H1 (cell line): ENCODE data around the gene CNNM3. TPM values are rescaled to one million over a fixed set of nuclear protein-coding genes. Genes with fewer than 3 reads are reported as not detected.

Experiments
- CTCF ChIA-PET: fragments of 300-600 bp; sonication (Branson Sonifier 250); formaldehyde crosslinking; loops from one replicate; lab custom pipeline; 2021; ENCODE audit not compliant: partially characterized antibody; lab: Charles Lee
- POLR2A ChIA-PET: fragments of 300-600 bp; sonication (Branson Sonifier 250); formaldehyde crosslinking; loops from one replicate; lab custom pipeline; 2021; ENCODE audit warnings: inconsistent platforms; ENCODE audit not compliant: partially characterized antibody; lab: Charles Lee
- DNase-seq, 2 experiments: peaks; one replicate each; pipeline versions ENCODE4 v3.0.0 to v3.0.0-alpha.2; 2010 to 2022; ENCODE audit warnings: low spot score in 2 of 2, low read depth in 1 of 2, mixed read lengths in 1 of 2
- FAIRE-seq: peaks from 2 replicates; lab custom pipeline; 2011; peaks lifted over from hg19 to GRCh38; lab: Jason Lieb, UNC
- H2AFZ ChIP-seq: 2 replicates; pipeline ENCODE4 v1.8.1; 2012; ENCODE audit warnings: low read length, inconsistent platforms
- H2AK5ac ChIP-seq: 2 replicates; pipeline ENCODE4 v1.6.1; 2013; ENCODE audit warnings: low read depth, low read length
- H2BK120ac ChIP-seq: replicated peaks from 2 replicates; pipeline ENCODE3; 2013; ENCODE audit warnings: low read depth, low read length, inconsistent platforms
- H2BK12ac ChIP-seq: 2 replicates; pipeline ENCODE4 v1.6.1; 2013; ENCODE audit warnings: low read depth, low read length
- H2BK15ac ChIP-seq: 2 replicates; pipeline ENCODE4 v1.6.1; 2013; ENCODE audit warnings: low read length
- H2BK20ac ChIP-seq: 2 replicates; pipeline ENCODE4 v1.6.1; 2013; ENCODE audit warnings: low read length
- H2BK5ac ChIP-seq: 2 replicates; pipeline ENCODE4 v1.6.1; 2013; ENCODE audit warnings: low read depth, low read length
- H3K14ac ChIP-seq: 2 replicates; pipeline ENCODE4 v1.6.1; 2013; ENCODE audit warnings: inconsistent platforms; ENCODE audit not compliant: insufficient read length
- H3K18ac ChIP-seq: 2 replicates; pipeline ENCODE4 v1.6.1; 2013; ENCODE audit warnings: low read length; ENCODE audit errors: extremely low read depth
- H3K23ac ChIP-seq: 2 replicates; pipeline ENCODE4 v1.6.1; 2013; ENCODE audit warnings: inconsistent platforms; ENCODE audit not compliant: insufficient read length
- H3K23me2 ChIP-seq: 2 replicates; pipeline ENCODE4 v1.6.1; 2013; ENCODE audit warnings: low read depth, low read length
- H3K27ac ChIP-seq: 2 replicates; pipeline ENCODE4 v1.6.1; 2011; ENCODE audit warnings: low read depth, low read length, inconsistent platforms
- H3K27me3 ChIP-seq, 4 experiments: replicated peaks in 1 of 4; 1 replicate in 1 of 4; 2 replicates in 3 of 4; pipeline versions ENCODE4 v1.6.1 to v1.8.1; 2011 to 2013; ENCODE audit warnings: low read length in 3 of 4, mild to moderate bottlenecking in 3 of 4, inconsistent platforms in 2 of 4, mixed read lengths in 2 of 4, moderate library complexity in 1 of 4; ENCODE audit not compliant: control insufficient read depth in 3 of 4, insufficient read depth in 3 of 4; ENCODE audit errors: extremely low read depth in 1 of 4
- H3K36me3 ChIP-seq, 4 experiments: 2 replicates each; pipeline versions ENCODE4 v1.6.1 to v1.8.1; 2011 to 2013; ENCODE audit warnings: mild to moderate bottlenecking in 4 of 4, low read length in 3 of 4, moderate library complexity in 2 of 4, control low read depth in 1 of 4, inconsistent platforms in 1 of 4; ENCODE audit not compliant: insufficient read depth in 4 of 4, control insufficient read depth in 2 of 4
- H3K4ac ChIP-seq: replicated peaks from 2 replicates; pipeline ENCODE3; 2013; ENCODE audit warnings: low read length, low read depth, mixed read lengths, inconsistent platforms; ENCODE audit not compliant: insufficient read length
- H3K4me1 ChIP-seq, 4 experiments: replicated peaks in 1 of 4; 1 replicate in 1 of 4; 2 replicates in 3 of 4; pipeline versions ENCODE4 v1.6.1 to v1.8.1; 2011 to 2013; ENCODE audit warnings: low read length in 3 of 4, inconsistent platforms in 2 of 4, mixed read lengths in 1 of 4; ENCODE audit not compliant: insufficient read depth in 4 of 4, control insufficient read depth in 3 of 4
- H3K4me2 ChIP-seq, 2 experiments: 2 replicates each; pipeline versions ENCODE4 v1.6.1 to v1.8.1; 2011 to 2013; ENCODE audit warnings: low read depth in 2 of 2, low read length in 2 of 2, control low read depth in 1 of 2, inconsistent platforms in 1 of 2, mild to moderate bottlenecking in 1 of 2; ENCODE audit not compliant: insufficient read depth in 1 of 2
- H3K4me3 ChIP-seq, 4 experiments: fragments of 200-600, 300-600 bp in 1 of 4; sonication (generic), shearing (Covaris generic), sonication (Bioruptor Twin) in 1 of 4; 2 replicates each; pipeline versions ENCODE4 v1.5.1 to v1.8.1; 2011 to 2016; ENCODE audit warnings: low read length in 4 of 4, low read depth in 3 of 4, control low read depth in 2 of 4, inconsistent platforms in 2 of 4, mild to moderate bottlenecking in 2 of 4, mixed read lengths in 1 of 4, moderate library complexity in 1 of 4; ENCODE audit not compliant: insufficient read depth in 2 of 4; ENCODE audit errors: extremely low read depth in 1 of 4
- H3K56ac ChIP-seq: replicated peaks from 2 replicates; pipeline ENCODE3; 2013; ENCODE audit warnings: low read depth, mild to moderate bottlenecking, mixed read lengths, low read length, inconsistent platforms; ENCODE audit not compliant: insufficient read length
- H3K79me1 ChIP-seq: 2 replicates; pipeline ENCODE4 v1.6.1; 2013; ENCODE audit warnings: low read depth, low read length, control low read depth
- H3K79me2 ChIP-seq, 2 experiments: 2 replicates each; pipeline versions ENCODE4 v1.6.1 to v1.8.1; 2012 to 2013; ENCODE audit warnings: low read length in 2 of 2, mild to moderate bottlenecking in 2 of 2, inconsistent platforms in 1 of 2; ENCODE audit not compliant: insufficient read depth in 2 of 2, control insufficient read depth in 1 of 2
- H3K9ac ChIP-seq, 4 experiments: replicated peaks in 1 of 4; 1 replicate in 1 of 4; 2 replicates in 3 of 4; pipeline versions ENCODE4 v1.6.1 to v1.8.1; 2011 to 2013; ENCODE audit warnings: low read depth in 3 of 4, low read length in 3 of 4, control low read depth in 2 of 4, mild to moderate bottlenecking in 2 of 4, moderate library complexity in 2 of 4, inconsistent platforms in 1 of 4; ENCODE audit errors: extremely low read depth in 1 of 4
- H3K9me3 ChIP-seq, 2 experiments: 2 replicates each; pipeline versions ENCODE4 v1.6.1 to v1.8.1; 2012 to 2013; ENCODE audit warnings: mild to moderate bottlenecking in 2 of 2, moderate library complexity in 2 of 2, control low read depth in 1 of 2, inconsistent platforms in 1 of 2, low read depth in 1 of 2, low read length in 1 of 2, mixed read lengths in 1 of 2; ENCODE audit not compliant: insufficient read depth in 2 of 2
- H4K20me1 ChIP-seq, 2 experiments: replicated peaks in 1 of 2; 2 replicates each; pipeline versions ENCODE3 to v1.8.1; 2011 to 2013; ENCODE audit warnings: inconsistent platforms in 2 of 2, low read length in 2 of 2, mild to moderate bottlenecking in 1 of 2; ENCODE audit not compliant: insufficient read depth in 2 of 2, control insufficient read depth in 1 of 2
- H4K5ac ChIP-seq: 2 replicates; pipeline ENCODE4 v1.6.1; 2013; ENCODE audit warnings: low read length, low read depth, mixed read lengths, inconsistent platforms; ENCODE audit not compliant: insufficient read length
- H4K8ac ChIP-seq: 2 replicates; pipeline ENCODE4 v1.8.0; 2013; ENCODE audit warnings: mild to moderate bottlenecking, moderate library complexity, low read length, inconsistent platforms; ENCODE audit not compliant: insufficient read depth; ENCODE audit errors: extremely low read depth
- H4K91ac ChIP-seq: replicated peaks from 2 replicates; pipeline ENCODE3; 2013; ENCODE audit warnings: low read length, mixed read lengths, inconsistent platforms; ENCODE audit not compliant: insufficient read length
- ASH2L ChIP-seq: fragments of 200-600, 300-600 bp; sonication (generic); IDR thresholded peaks from one replicate; pipeline ENCODE4 v1.7.1; 2017; ENCODE audit warnings: low read length
- BACH1 ChIP-seq: IDR thresholded peaks from 2 replicates; pipeline ENCODE4 v1.6.1; 2012; ENCODE audit warnings: low read length, improper control_type of control experiment
- HDAC2 ChIP-seq, 2 experiments: fragments of 300-600 bp in 1 of 2; sonication (generic) in 1 of 2; IDR thresholded peaks; 2 replicates each; pipeline ENCODE4 v1.6.1; 2011 to 2012; ENCODE audit warnings: low read depth in 2 of 2, low read length in 2 of 2, mild to moderate bottlenecking in 2 of 2, moderate library complexity in 2 of 2, borderline replicate concordance in 1 of 2, inconsistent platforms in 1 of 2
- WGBS, 2 experiments: shearing (Covaris generic) in 1 of 2; methylation state at CpG; one replicate each; pipeline versions ENCODE4 v1.1.6 to v1.1.7; 2013 to 2015; ENCODE audit warnings: low lambda C conversion rate in 2 of 2, mixed read lengths in 2 of 2, inconsistent platforms in 1 of 2, low coverage in 1 of 2, missing lambda C conversion rate in 1 of 2; ENCODE audit not compliant: insufficient replicate concordance in 2 of 2, insufficient coverage in 1 of 2, insufficient read length in 1 of 2; ENCODE audit errors: extremely low coverage in 1 of 2, missing lambda C conversion rate in 1 of 2; 5-methylcytosine and 5-hydroxymethylcytosine counted together
- polyA plus RNA-seq, 7 experiments: library from polyadenylated mRNA; depleted of rRNA in 3 of 7; stranded (reverse) in 5 of 7; unstranded in 2 of 7; fragments of >200 nt in 5 of 7; fragments of 200-250 nt in 2 of 7; gene quantifications; 1 replicate in 5 of 7; 2 replicates in 1 of 7; 4 replicates in 1 of 7; pipeline versions ENCODE4 v1.2.1 to v1.2.3, GENCODE V29; 2011 to 2013; ENCODE audit warnings: missing spikeins in 2 of 7, mixed read lengths in 2 of 7
- total RNA-seq: library from RNA; stranded (reverse); fragmentation: NEBNext Ultra II Directional; extraction: Animal tissue kit (Norgen Biotek cat#: 25700); gene quantifications from 2 replicates; pipeline ENCODE4 v1.2.1, GENCODE V29; 2021

The CNNM3 gene
- total and polyA plus RNA-seq, 2 of the 8 experiments (the other 6 are each of a cell fraction or from before 2014, with no cell fraction given), result 29.1 to 29.2 TPM

DNA sequence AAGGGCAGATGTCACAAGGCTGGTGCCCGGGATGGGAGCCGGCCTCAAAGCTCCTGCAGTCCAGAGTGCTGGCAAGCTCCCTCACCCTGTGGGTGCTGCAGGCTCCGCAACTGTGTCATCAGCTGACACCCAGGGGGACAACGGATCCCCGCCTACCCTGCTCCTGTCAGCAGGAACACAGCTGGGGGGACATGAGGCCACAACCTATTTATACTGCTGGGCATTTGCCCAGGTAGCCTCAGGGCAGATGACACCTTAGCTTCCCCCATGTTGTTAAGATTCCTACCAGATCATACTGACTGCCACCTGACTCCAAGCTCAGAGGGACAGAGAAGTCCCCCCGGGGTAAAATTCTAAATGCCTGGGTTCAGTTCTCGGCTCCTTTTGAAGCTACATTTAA is 26.5 kb downstream of the CNNM3 start:
- no peak overlapping the region for H2BK20ac ChIP-seq
- no peaks in the 10 kb centered on the region for H3K27me3 ChIP-seq
- peaks cover 4% of the 10 kb centered on the region; the same call in 1 of the 2 replicates for H3K79me1 ChIP-seq
- H3K4ac ChIP-seq, result no peak overlapping the region
- no peak for FAIRE-seq
- H3K23ac ChIP-seq, result no peak overlapping the region
- H3K23me2 ChIP-seq, result no peaks in the 10 kb centered on the region
- peaks cover 0 to 3% (median 0%) of the 10 kb centered on the region in 4 experiments; a peak in 1 of 7 replicates for H3K4me1 ChIP-seq
- H3K14ac ChIP-seq, result no peak overlapping the region
- no peak overlapping the region for H3K4me3 ChIP-seq
- no peak for DNase-seq
- H2BK120ac ChIP-seq, result no peak overlapping the region
- 92% methylated on average over 7 of the region's 7 CpGs; no CpG with 5 or more reads in 1 of the 2 experiments for WGBS, 2 experiments
- no peak overlapping the region for H2AFZ ChIP-seq
- H4K20me1 ChIP-seq, result peaks cover 3 to 7% of the 10 kb centered on the region in 2 experiments
- ChIA-PET CTCF (interaction anchor here (0.7 to 2.3 kb wide), 12 partner anchors 10 to 337 kb away, joined by 3 to 10 read pairs (median 3); partner anchors contain the start of gene ANKRD39), POLR2A (interaction anchor here (0.6 to 6.9 kb wide), 9 partner anchors 9 to 260 kb away, joined by 3 to 39 read pairs (median 3); partner anchors contain the start of gene ANKRD39)
- H3K4me2 ChIP-seq, result no peak overlapping the region
- peaks cover 0 to 8% (median 0%) of the 10 kb centered on the region in 4 experiments; a peak in 4 of 8 replicates for H3K36me3 ChIP-seq
- H4K8ac ChIP-seq, result no peak overlapping the region
- no peak overlapping the region for H3K18ac ChIP-seq
- H3K56ac ChIP-seq, result no peak overlapping the region
- no peak overlapping the region for H2AK5ac ChIP-seq
- no peak overlapping the region for H3K9ac ChIP-seq
- no peak overlapping the region for H2BK5ac ChIP-seq
- H2BK12ac ChIP-seq, result no peak overlapping the region
- no peak overlapping the region for H4K5ac ChIP-seq
- no peak overlapping the region for H2BK15ac ChIP-seq
- H4K91ac ChIP-seq, result no peak overlapping the region
- no peak overlapping the region for H3K27ac ChIP-seq
- H3K79me2 ChIP-seq, result no peaks in the 10 kb centered on the region
- H3K9me3 ChIP-seq, result no peaks in the 10 kb centered on the region
- TF ChIP-seq ASH2L (no peak), BACH1 (no peak), HDAC2 (IDR thresholded peaks at IDR 0.05; ENCODE audit: borderline replicate concordance in 1 of 2, low read depth in 2 of 2, low read length in 2 of 2) (no peak)
